Upper lobe of left lung (tissue), 4 donors: ENCODE data around the gene FCER1G.

Experiments
- POLR2A ChIP-seq, 4 donors: fragments of 450-650 bp; IDR thresholded peaks; one replicate each; pipeline ENCODE4 v1.5.1; 2016 to 2017; ENCODE audit warnings: antibody characterized with exemption in 4 of 4, mild to moderate bottlenecking in 2 of 4
- POLR2AphosphoS5 ChIP-seq, 2 donors: sonication (generic); formaldehyde crosslinking; IDR thresholded peaks; one replicate each; pipeline ENCODE4 v1.5.1; 2017; ENCODE audit warnings: antibody characterized with exemption in 2 of 2

GRCh38 chr1:161267321-161267720, 52.2 kb downstream of the FCER1G start:
- no peak for TF ChIP-seq POLR2AphosphoS5 (IDR thresholded peaks at IDR 0.05)
- TF ChIP-seq POLR2A (IDR thresholded peaks at IDR 0.05), result no peak
